Naive B cell (primary cell): ENCODE data around the gene LRWD1. TPM values are rescaled to one million over a fixed set of nuclear protein-coding genes. Genes with fewer than 3 reads are reported as not detected.

ENCODE experiments used
- ATAC-seq, 2 donors: fragments of 150-1000 bp; cut with Tn5 transposase; 2 replicates each; pipeline ENCODE4 v1.10.0; 2021; ENCODE audit warnings: low read depth in 2 of 2, mild to moderate bottlenecking in 2 of 2, moderate library complexity in 2 of 2
- DNase-seq: peaks from one replicate; pipeline ENCODE4 v3.0.0; 2022
- H3K27ac Mint-ChIP-seq, 6 donors: one replicate each; pipeline ENCODE4 v1.8.0; 2020 to 2022; ENCODE audit warnings: mild to moderate bottlenecking in 6 of 6, mixed read lengths in 6 of 6, moderate library complexity in 5 of 6, inconsistent platforms in 2 of 6
- H3K27me3 Mint-ChIP-seq, 3 donors: one replicate each; pipeline ENCODE4 v1.8.0; 2021 to 2022; ENCODE audit warnings: mixed read lengths in 3 of 3, mild to moderate bottlenecking in 1 of 3
- H3K36me3 Mint-ChIP-seq, 2 donors: one replicate each; pipeline ENCODE4 v1.8.0; 2020 to 2022; ENCODE audit warnings: mixed read lengths in 2 of 2, inconsistent platforms in 1 of 2, mild to moderate bottlenecking in 1 of 2
- H3K4me1 Mint-ChIP-seq, 3 donors: one replicate each; pipeline ENCODE4 v1.8.0; 2020 to 2022; ENCODE audit warnings: mixed read lengths in 3 of 3, inconsistent platforms in 1 of 3, mild to moderate bottlenecking in 1 of 3, moderate library complexity in 1 of 3
- H3K4me3 Mint-ChIP-seq, 8 donors: one replicate each; pipeline ENCODE4 v1.8.0; 2020 to 2022; ENCODE audit warnings: mild to moderate bottlenecking in 8 of 8, mixed read lengths in 8 of 8, moderate library complexity in 8 of 8, inconsistent platforms in 2 of 8
- H3K9me3 Mint-ChIP-seq, 7 donors: one replicate each; pipeline ENCODE4 v1.8.0; 2020 to 2022; ENCODE audit warnings: mixed read lengths in 7 of 7, mild to moderate bottlenecking in 5 of 7, inconsistent platforms in 2 of 7, moderate library complexity in 1 of 7
- polyA plus RNA-seq, 6 donors: library from polyadenylated mRNA; unstranded; fragments of 300-500 nt; fragmentation: Illumina TruSeq; gene quantifications; one replicate each; pipeline ENCODE4 v1.2.3, GENCODE V29; 2021; ENCODE audit warnings: low read depth in 6 of 6

The LRWD1 gene
- 10 to 100 TPM in 5 of 6 donors, 1 to 10 TPM in 1; 6.9 to 22.1 (median 17.3) TPM for polyA plus RNA-seq

DNA sequence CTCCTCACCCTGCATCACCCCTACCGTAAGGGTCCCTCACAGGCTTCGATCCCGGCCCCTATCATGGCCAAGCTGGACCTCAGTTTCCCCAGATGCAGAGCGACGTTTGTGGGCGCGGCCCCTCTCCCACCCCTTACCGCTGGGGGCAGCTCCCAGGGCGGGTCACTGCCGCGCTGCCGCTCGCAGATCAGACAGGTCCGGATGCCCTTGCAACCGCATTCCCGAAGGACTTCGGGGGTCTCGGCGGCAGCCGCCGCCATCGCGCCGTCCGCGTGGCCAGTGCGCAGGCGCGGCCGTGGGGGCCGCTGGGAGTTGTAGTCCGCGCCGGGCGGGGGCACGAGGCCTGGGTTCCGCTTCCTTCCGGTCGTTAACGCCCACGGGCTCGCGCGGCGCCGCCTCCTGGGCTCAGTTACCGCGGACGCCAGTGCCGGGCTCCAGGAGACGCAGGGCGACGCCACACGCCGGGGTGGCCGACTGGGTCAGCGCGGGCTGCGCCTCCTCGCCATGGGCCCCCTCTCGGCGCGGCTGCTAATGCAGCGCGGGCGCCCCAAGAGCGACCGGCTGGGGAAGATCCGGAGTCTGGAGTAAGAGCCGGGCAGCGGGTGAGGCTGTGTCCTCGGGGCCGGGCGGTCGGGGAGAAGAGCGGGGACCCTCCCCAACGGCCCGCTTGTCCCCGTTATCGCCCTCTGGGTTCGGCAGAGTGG, at the start of gene LRWD1, which contains the start of gene ALKBH4:
Gene LRWD1 (plus strand): TSS at position 408 of the 704 bp plus-strand sequence. CDS start 97 bp downstream, at position 505.
Gene ALKBH4 (minus strand): TSS at position 287 of the 704 bp plus-strand sequence. CDS start 27 bp downstream, at position 260.
- Mint-ChIP-seq H3K4me3 (peak within 1 kb of the TSS; percentile 81 to 95 (median 87)), H3K27me3 (no peaks in the 10 kb centered on the region), H3K9me3 (no peaks in the 10 kb centered on the region), H3K36me3 (no peaks in the 10 kb centered on the region), H3K4me1 (peaks cover 24 to 53% (median 40%) of the 10 kb centered on the region in 3 donors), H3K27ac (peak within 1 kb of the TSS; percentile 47 to 94 (median 74))
- DNase-seq = peak; percentile 93
- ATAC-seq = peak; percentile 97

DNA sequence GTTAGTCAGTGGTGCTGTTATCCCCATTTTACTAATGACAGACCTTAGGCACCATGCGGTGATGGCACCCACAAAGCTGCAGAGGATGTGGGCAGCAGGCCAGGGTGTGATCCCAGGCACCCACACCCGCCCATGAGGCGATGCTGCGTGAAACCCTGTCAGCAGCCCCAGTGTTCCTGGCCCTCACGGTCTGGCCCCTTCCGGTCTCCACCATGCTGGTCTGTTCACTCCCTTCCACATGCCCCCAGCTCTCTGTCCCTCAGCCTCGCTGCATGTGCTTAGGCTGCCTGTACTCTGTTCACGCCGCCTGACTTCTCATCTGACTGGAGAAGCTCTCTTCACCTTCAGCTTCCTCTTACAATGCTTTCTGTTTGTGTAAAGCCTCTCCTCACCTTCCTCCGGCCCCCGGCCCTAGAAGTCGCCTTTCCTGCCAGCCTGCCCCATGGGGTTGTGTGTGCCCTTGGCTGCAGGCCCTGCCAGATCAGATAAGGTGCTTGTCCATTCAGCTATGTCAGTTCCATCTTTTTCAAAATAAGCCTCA, 49.0 kb upstream of the LRWD1 start:
- no peaks in the 10 kb centered on the region for H3K9me3 Mint-ChIP-seq
- peaks cover 40 to 91% (median 67%) of the 10 kb centered on the region in 3 donors for H3K4me1 Mint-ChIP-seq
- H3K36me3 Mint-ChIP-seq = peaks cover 0 to 5% of the 10 kb centered on the region in 2 donors

DNA sequence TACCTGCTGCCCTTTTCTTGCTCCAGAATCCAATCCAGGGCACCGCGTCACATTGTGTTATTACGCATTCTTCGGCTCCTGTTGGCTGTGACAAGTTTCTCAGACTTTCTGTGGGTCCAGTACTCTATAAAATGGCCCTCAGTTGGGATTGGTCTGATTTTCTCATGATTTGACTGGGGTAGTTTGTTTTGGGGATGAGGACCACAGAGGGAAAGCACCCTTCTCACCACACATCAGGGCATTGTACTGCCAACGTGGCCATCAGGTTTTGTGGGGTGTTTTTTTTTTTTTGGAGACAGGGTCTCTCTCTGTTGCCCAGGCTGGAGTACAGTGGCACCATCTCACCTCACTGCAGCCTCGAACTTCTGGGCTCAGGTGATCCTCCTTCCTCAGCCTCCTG, 48.4 kb upstream of the LRWD1 start:
- peaks cover 44 to 95% (median 72%) of the 10 kb centered on the region in 3 donors for H3K4me1 Mint-ChIP-seq
- no peak for ATAC-seq
- peaks cover 0 to 5% of the 10 kb centered on the region in 2 donors for H3K36me3 Mint-ChIP-seq

More for the DNA sequence above, 49.0 kb upstream of the LRWD1 start:
- H3K27ac Mint-ChIP-seq = peak overlapping the region; percentile 92 to 98 (median 96)
- ATAC-seq (peak; percentile 78 to 82), DNase-seq (peak; percentile 63)
- no peaks in the 10 kb centered on the region for H3K27me3 Mint-ChIP-seq
- peak overlapping the region; percentile 64 to 90 (median 84) for H3K4me3 Mint-ChIP-seq

DNA sequence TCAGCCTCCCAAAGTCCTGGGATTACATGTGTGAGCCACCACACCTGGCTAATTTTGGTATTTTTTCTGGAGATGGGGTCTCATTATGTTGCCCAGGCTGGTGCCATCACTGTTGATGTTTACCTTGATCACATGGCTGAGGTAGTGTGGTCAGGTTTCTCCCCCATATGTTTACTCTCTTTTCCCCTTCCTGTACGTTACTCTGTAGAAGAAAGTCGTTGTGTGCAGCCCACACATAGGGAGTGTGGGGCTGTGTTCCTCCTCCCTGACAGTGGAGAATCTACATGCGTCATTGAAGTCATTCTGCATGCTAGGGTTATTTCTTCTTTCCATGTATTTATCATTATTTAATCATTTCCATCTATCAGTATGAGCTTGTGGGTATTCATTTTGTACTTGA, 47.7 kb upstream of the LRWD1 start:
- ATAC-seq (peak; percentile 25 to 32), DNase-seq (no peak)
- H3K4me3 Mint-ChIP-seq = peak overlapping the region; percentile 5 to 90 (median 75)
- H3K27ac Mint-ChIP-seq = peak overlapping the region; percentile 92 to 98 (median 96)
- peaks cover 0 to 5% of the 10 kb centered on the region in 2 donors for H3K36me3 Mint-ChIP-seq
- H3K9me3 Mint-ChIP-seq = no peaks in the 10 kb centered on the region
- H3K4me1 Mint-ChIP-seq = peaks cover 44 to 93% (median 66%) of the 10 kb centered on the region in 3 donors
- H3K27me3 Mint-ChIP-seq = no peaks in the 10 kb centered on the region

More for the DNA sequence above, 48.4 kb upstream of the LRWD1 start:
- Mint-ChIP-seq H3K27ac (peak overlapping the region; percentile 92 to 98 (median 96)), H3K4me3 (peak overlapping the region; percentile 64 to 90 (median 84)), H3K27me3 (no peaks in the 10 kb centered on the region), H3K9me3 (no peaks in the 10 kb centered on the region)
- no peak for DNase-seq

DNA sequence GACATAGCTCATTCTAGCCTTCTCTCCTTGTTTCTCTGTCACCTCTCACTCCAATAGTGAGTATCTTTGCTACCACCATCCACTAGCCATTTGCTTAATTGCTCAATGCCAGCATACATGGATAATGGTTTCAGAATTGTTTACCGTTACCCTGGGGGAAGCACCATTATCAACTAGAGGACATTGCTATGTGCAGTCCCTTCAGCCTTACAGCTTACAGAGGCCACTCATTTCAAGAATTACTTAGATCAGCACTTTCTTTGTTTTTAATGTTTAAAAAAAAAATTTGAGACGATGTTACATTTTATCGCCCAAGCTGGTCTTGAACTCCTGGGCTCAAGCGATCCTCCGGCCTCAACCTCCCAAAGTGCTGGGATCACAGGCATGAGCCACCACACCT, 46.2 kb upstream of the LRWD1 start:
- H3K27ac Mint-ChIP-seq = peak overlapping the region in 5 of 6 donors; percentile 47 to 97 (median 84)
- H3K9me3 Mint-ChIP-seq = no peaks in the 10 kb centered on the region
- peaks cover 0 to 5% of the 10 kb centered on the region in 2 donors for H3K36me3 Mint-ChIP-seq
- H3K27me3 Mint-ChIP-seq = no peaks in the 10 kb centered on the region
- no peak for DNase-seq
- H3K4me3 Mint-ChIP-seq = peak overlapping the region in 5 of 8 donors; percentile 39 to 75 (median 63)
- ATAC-seq = no peak
- peaks cover 44 to 95% (median 59%) of the 10 kb centered on the region in 3 donors for H3K4me1 Mint-ChIP-seq

DNA sequence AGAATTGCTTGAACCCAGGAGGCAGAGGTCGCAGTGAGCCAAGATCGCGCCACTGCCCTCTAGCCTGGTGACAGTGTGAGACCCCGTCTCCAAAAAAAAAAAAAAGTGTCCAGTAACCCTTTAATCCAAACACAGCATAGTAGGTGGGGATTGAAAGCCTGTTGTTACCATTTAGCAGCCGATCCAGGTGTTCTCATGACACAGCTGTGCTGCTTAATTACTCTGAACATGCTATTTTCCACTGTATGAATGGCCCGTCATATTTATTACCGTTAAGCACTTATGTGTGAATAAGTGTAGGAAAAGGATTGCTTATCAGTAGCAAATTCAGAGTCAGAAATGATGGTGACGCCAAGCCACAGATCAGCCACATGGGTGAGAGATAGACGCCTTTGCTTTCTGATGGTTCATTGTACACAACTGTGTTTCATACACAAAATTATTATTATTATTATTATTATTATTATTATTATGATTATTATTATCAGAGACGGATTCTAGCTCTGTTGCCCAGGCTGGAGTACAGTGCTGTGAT, 43.0 kb upstream of the LRWD1 start:
- Mint-ChIP-seq H3K4me1 (peaks cover 63 to 97% (median 70%) of the 10 kb centered on the region in 3 donors), H3K36me3 (peaks cover 0 to 5% of the 10 kb centered on the region in 2 donors), H3K9me3 (no peaks in the 10 kb centered on the region), H3K27me3 (no peaks in the 10 kb centered on the region), H3K4me3 (peak overlapping the region in 6 of 8 donors; percentile 55 to 94 (median 82)), H3K27ac (peak overlapping the region; percentile 79 to 100 (median 92))
- no peak for ATAC-seq
- DNase-seq = no peak

DNA sequence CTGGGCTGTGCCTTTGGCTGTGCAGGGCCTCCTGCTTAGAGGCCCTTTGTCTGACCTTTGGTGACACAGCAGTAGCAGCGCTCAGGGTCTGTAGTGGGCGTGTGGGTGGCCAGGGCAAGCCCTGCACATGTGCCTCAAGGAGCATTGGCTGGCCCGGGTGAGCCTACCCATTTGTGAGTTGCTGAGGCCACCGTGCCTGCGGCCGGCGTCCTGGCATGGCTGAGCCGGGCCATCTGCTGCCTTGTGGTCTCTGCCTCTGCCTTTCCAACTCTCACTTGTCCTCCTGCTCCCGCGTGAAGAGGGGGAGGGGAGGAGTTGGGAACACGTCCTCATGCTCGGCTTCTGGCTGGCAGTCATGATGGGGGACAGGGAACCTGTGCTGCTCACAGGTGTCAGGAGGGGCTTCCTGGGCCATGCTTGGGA, 40.6 kb upstream of the LRWD1 start:
- H3K4me1 Mint-ChIP-seq = peaks cover 54 to 97% (median 62%) of the 10 kb centered on the region in 3 donors
- H3K27ac Mint-ChIP-seq = peak overlapping the region; percentile 100
- H3K36me3 Mint-ChIP-seq = no peaks in the 10 kb centered on the region
- no peak for ATAC-seq
- DNase-seq = no peak
- H3K27me3 Mint-ChIP-seq = no peaks in the 10 kb centered on the region
- H3K9me3 Mint-ChIP-seq = no peaks in the 10 kb centered on the region
- peak overlapping the region in 7 of 8 donors; percentile 82 to 93 (median 91) for H3K4me3 Mint-ChIP-seq

DNA sequence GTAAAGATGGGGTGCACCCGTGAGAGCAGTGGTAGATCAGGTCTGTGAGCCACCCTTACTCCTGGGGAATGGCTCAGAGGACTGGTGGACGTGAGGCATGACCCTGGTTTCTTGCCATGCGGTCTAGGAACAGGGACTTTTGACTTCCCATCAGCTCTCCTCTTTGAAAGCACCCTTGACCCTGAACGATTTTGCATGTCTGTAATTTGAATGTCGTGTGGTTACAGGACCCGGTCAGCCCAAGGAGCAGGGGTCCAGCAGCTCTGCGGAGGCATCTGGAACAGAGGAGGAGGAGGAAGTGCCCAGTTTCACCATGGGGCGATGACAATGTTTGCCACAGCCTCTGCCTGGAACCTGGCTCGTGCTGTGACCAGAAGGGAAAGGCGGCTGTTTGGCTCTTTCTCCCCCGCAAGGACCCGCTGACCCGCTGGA, 40.0 kb upstream of the LRWD1 start:
- Mint-ChIP-seq H3K27me3 (no peaks in the 10 kb centered on the region), H3K27ac (peak overlapping the region; percentile 100), H3K9me3 (peaks cover 0 to 4% (median 0%) of the 10 kb centered on the region in 7 donors), H3K4me1 (peaks cover 55 to 97% (median 63%) of the 10 kb centered on the region in 3 donors), H3K36me3 (no peaks in the 10 kb centered on the region), H3K4me3 (peak overlapping the region; percentile 74 to 93 (median 89))
- no peak for ATAC-seq
- no peak for DNase-seq

DNA sequence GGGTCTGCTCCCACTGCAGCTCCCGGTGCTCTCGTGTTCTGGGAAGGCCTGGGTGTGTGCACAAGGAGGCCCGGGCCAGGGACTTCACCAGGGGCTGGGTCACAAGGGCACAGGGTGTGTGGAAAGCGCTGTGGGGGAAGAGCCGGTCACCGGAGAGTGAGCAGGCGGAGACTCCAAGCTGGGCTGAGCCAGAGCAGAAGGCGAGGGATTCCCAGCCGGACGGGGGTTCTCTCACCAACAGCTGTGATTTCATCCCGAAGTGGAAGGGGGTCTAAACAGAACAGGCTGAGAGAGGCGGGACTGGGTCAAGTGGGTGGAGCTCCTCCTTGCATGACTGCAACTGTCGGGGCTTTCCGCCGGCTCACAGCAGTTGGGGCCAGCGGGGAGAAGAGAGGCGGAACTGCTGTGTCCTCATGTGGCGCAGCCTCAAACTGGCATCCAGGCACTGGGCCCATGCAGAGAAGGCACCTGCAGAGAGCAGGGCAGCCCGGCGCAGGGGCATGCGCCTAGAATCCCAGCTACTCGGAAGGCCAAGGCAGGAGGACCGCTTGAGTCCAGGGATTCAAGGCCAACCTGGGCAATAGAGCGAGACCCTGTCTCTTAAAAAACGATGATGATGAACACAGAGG, 39.0 kb upstream of the LRWD1 start:
- H3K4me3 Mint-ChIP-seq = peak overlapping the region; percentile 74 to 93 (median 88)
- H3K4me1 Mint-ChIP-seq = peaks cover 53 to 97% (median 61%) of the 10 kb centered on the region in 3 donors
- ATAC-seq = peak; percentile 79 to 80

DNA sequence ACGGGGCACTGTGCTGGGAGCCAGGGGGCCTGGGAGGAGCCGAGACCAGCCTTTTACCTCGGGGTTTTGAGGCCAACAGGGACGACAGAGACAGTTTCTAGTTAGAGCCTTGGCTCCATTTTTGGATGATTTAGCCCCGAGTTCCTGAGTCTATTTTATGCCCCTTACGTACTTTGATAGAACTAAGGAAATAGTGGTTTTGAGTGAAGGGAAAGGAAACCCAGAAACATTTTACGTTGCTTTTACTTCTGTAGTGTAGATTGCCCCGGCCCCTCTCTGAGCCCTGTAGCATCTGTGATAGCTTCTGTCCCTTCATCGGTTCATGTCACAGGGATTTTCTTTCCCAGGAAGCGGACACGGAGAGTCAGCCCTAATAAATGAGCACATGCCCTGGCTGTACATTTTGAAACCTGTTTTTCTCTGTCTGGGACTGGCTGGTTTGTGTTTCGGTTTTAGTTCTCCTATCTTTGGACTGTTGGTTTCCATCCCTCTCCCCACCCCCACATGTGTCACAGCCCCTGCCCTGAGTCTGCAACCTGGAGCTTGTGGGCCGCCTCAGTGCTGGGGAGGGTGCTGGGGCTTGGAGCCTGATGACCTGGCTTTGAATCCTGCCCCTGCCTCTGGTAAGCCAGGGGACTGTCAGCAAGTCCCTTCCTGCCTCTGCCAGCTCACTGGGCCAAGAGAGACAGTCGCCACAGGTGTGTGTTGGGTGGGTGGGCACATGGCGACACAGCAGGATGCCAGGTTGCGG, 38.3 kb upstream of the LRWD1 start:
- H3K9me3 Mint-ChIP-seq = peaks cover 0 to 4% (median 0%) of the 10 kb centered on the region in 7 donors
- ATAC-seq (peak; percentile 63), DNase-seq (peak; percentile 90)
- H3K27ac Mint-ChIP-seq = peak overlapping the region; percentile 100
- H3K4me1 Mint-ChIP-seq = peaks cover 51 to 97% (median 62%) of the 10 kb centered on the region in 3 donors
- H3K36me3 Mint-ChIP-seq = no peaks in the 10 kb centered on the region
- H3K27me3 Mint-ChIP-seq = no peaks in the 10 kb centered on the region
- peak overlapping the region; percentile 74 to 93 (median 91) for H3K4me3 Mint-ChIP-seq

More for the DNA sequence above, 39.0 kb upstream of the LRWD1 start:
- no peaks in the 10 kb centered on the region for H3K36me3 Mint-ChIP-seq
- H3K27me3 Mint-ChIP-seq = no peaks in the 10 kb centered on the region
- H3K9me3 Mint-ChIP-seq = peaks cover 0 to 4% (median 0%) of the 10 kb centered on the region in 7 donors
- peak overlapping the region; percentile 100 for H3K27ac Mint-ChIP-seq
- DNase-seq = peak; percentile 92

DNA sequence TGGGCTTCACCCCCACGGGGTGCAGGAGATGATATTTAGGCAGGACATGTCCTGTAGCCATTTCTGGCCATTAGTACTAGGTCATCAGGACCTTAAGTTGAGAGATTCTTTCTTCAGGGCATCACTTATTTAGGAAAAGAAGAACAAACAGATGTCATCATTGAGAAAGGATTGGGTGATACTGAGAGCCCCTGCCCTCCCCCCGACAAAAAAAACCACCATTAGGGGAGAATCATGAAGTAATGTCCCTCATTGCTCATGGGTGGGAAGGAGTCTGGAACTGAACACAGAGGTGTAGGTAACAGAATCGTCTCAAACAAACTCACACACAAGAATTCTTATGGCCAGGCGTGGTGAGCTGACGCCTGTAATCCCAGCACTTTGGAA, 37.8 kb upstream of the LRWD1 start:
- no peaks in the 10 kb centered on the region for H3K27me3 Mint-ChIP-seq
- H3K9me3 Mint-ChIP-seq = peaks cover 0 to 4% (median 0%) of the 10 kb centered on the region in 7 donors
- DNase-seq (no peak), ATAC-seq (no peak)
- peak overlapping the region; percentile 100 for H3K27ac Mint-ChIP-seq
- H3K36me3 Mint-ChIP-seq = no peaks in the 10 kb centered on the region
- peaks cover 55 to 100% (median 67%) of the 10 kb centered on the region in 3 donors for H3K4me1 Mint-ChIP-seq
- peak overlapping the region; percentile 74 to 93 (median 91) for H3K4me3 Mint-ChIP-seq

DNA sequence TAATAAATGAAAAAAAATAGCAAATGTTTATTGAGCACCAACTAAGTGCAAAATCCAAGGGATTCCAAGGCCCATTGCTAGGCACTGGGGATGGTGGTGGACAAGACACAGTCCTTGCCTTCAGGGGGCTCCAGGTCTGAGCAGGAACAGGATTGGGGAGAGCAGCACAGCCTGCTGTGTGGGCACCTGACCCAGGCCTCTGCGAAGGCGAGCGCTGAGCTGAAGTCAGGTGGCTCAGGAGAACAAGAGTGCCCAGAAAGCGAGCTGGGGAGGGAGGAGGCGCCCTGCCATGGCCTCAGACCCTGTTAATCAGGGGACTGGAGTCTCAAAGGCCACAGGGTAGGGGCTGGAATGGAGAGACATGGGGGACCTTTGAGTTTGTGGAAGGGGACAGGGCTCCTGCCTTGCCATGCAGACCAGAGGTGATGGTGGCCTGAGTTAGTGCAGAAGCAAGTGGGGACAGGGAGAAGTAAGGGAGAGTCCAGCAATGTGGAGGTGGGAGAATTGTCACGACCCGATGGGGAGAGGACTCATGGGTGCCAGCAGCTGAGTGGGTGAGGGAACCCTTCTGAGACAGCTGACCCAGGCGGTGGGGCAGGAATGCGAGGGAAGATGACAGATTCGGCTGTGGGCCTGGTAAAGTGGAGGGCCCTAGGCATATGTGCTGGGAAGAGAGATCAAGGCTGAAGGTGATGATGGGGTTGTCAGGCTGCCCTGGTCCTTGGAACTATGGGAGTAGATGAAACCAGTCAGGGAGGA, 35.5 kb upstream of the LRWD1 start:
- ATAC-seq = no peak
- no peaks in the 10 kb centered on the region for H3K36me3 Mint-ChIP-seq

More for the DNA sequence above, 35.5 kb upstream of the LRWD1 start:
- Mint-ChIP-seq H3K4me3 (peak overlapping the region; percentile 25 to 79 (median 72)), H3K27ac (peak overlapping the region; percentile 2 to 100 (median 96)), H3K27me3 (no peaks in the 10 kb centered on the region), H3K9me3 (peaks cover 0 to 4% (median 0%) of the 10 kb centered on the region in 7 donors), H3K4me1 (peaks cover 52 to 90% (median 70%) of the 10 kb centered on the region in 3 donors)
- DNase-seq = no peak
